PC-9 (cell line): ENCODE results near the gene SLC25A51. TPM values are rescaled to one million over a fixed set of nuclear protein-coding genes. Genes with fewer than 3 reads are reported as not detected.

Experiments
- BruUV-seq: library from RNA; stranded (reverse); fragments of 400-500 nt; replicated peaks from 2 replicates; lab custom pipeline; 2021; lab: Mats Ljungman, UMichigan
- CTCF ChIA-PET: fragments of 300-600 bp; sonication (Branson Sonifier 250); formaldehyde crosslinking; loops from one replicate; lab custom pipeline; 2022; ENCODE audit warnings: antibody characterized with exemption; lab: Charles Lee
- POLR2A ChIA-PET: fragments of 300-600 bp; sonication (Branson Sonifier 250); formaldehyde crosslinking; loops from one replicate; lab custom pipeline; 2022; ENCODE audit warnings: antibody characterized with exemption; ENCODE audit not compliant: unreplicated experiment; lab: Charles Lee
- DNase-seq, 2 experiments: peaks; one replicate each; pipeline versions ENCODE4 v3.0.0 to v3.0.0-alpha.2; 2015 to 2022; ENCODE audit warnings: mixed read lengths in 1 of 2
- H2AFZ ChIP-seq: fragments of 200-600 bp; sonication (generic); 2 replicates; pipeline ENCODE4 v1.8.1; 2017; ENCODE audit warnings: antibody characterized with exemption
- H3F3A ChIP-seq: fragments of 200-600 bp; sonication (generic); 2 replicates; pipeline ENCODE4 v1.8.1; 2017; ENCODE audit warnings: antibody characterized with exemption, mild to moderate bottlenecking, low read depth; ENCODE audit not compliant: insufficient read depth
- H3K27ac ChIP-seq: fragments of 200-600 bp; sonication (generic); 2 replicates; pipeline ENCODE4 v1.6.1; 2016; ENCODE audit warnings: mixed run types
- H3K27me3 ChIP-seq: fragments of 200-600 bp; sonication (generic); 2 replicates; pipeline ENCODE4 v1.6.1; 2016; ENCODE audit warnings: low read depth, mixed run types; ENCODE audit not compliant: insufficient read depth
- H3K36me3 ChIP-seq: fragments of 200-600 bp; sonication (generic); 2 replicates; pipeline ENCODE4 v1.6.1; 2016; ENCODE audit warnings: low read depth, mixed run types
- H3K4me1 ChIP-seq: fragments of 200-600 bp; sonication (generic); replicated peaks from 2 replicates; pipeline ENCODE4 v1.6.1; 2016; ENCODE audit warnings: mixed run types; ENCODE audit not compliant: insufficient read depth
- H3K4me2 ChIP-seq: fragments of 200-600 bp; sonication (generic); 2 replicates; pipeline ENCODE4 v1.6.1; 2017; ENCODE audit warnings: mixed run types
- H3K4me3 ChIP-seq: fragments of 200-600 bp; sonication (generic); 2 replicates; pipeline ENCODE4 v1.6.1; 2016; ENCODE audit warnings: mixed run types
- H3K79me2 ChIP-seq: fragments of 200-600 bp; sonication (generic); 2 replicates; pipeline ENCODE4 v1.6.1; 2017; ENCODE audit warnings: low read depth, mixed run types
- H3K9me2 ChIP-seq: fragments of 200-600 bp; sonication (generic); 2 replicates; pipeline ENCODE4 v1.8.1; 2017; ENCODE audit warnings: mild to moderate bottlenecking; ENCODE audit not compliant: insufficient read depth
- H3K9me3 ChIP-seq: fragments of 200-600 bp; sonication (generic); 2 replicates; pipeline ENCODE4 v1.8.1; 2016; ENCODE audit warnings: low read depth; ENCODE audit not compliant: insufficient read depth
- H4K20me1 ChIP-seq: fragments of 200-600 bp; sonication (generic); 2 replicates; pipeline ENCODE4 v1.8.1; 2017; ENCODE audit not compliant: insufficient read depth
- EZH2 ChIP-seq: fragments of 200-600 bp; sonication (generic); IDR thresholded peaks from 2 replicates; pipeline ENCODE4 v1.8.0; 2017; ENCODE audit warnings: antibody characterized with exemption, low read depth
- intact Hi-C: fragments of 100-400 bp; cut with micrococcal nuclease; formaldehyde crosslinking; loops from one replicate; pipeline ENCODE4 v1.10.0; 2022; ENCODE audit not compliant: unreplicated experiment
- total RNA-seq: library from RNA; stranded (reverse); gene quantifications from 2 replicates; pipeline ENCODE4 v1.2.3, GENCODE V29; 2021
- TF ChIP-seq, protein P1 (sequence below): fragments of 200-600 bp; sonication (generic); conservative IDR thresholded peaks from 2 replicates; pipeline ENCODE4 v1.6.1; 2017; ENCODE audit warnings: mixed run types, antibody characterized with exemption, mild to moderate bottlenecking, moderate library complexity

SLC25A51 gene
- total RNA-seq, 1 experiment from 2014 or later, result 14.9 TPM

DNA sequence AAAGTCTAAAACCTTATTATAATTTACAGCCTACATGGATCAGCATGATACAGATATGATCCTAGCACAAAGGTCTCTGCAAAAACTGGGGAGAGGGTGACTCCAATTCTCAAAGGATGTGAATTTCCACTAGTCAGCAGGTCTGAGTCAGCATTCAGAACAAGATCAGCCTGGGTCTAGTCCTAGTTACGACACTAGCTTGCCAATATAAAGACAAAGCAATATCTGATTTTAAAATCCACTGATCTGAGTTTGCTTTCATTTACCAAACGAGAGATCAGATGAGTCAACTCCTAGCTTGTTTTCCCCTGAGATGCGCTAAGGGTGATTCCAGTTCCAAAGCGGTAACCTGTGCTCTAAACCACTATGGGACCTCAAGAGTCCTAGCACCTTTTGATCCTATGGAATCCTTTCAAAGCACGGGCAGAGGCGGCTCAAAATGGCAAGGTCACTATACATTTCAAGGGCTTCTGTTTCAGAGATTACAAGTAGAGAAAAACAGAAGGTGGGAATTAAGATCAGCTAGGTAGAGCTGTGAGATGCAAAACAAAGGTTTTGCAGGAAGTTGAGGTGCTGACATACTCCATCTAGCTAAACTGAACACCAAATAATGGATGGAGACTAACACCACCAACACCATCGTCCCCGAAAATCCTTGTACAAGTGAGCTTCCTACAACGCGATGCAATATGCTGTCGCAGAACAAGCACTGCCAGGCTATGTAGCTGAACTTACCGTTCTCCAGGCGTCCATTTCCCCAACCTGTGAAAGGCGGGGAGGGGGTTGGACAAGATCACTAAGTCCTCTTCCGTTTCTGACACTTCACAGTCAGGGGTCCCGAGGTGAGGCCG is 906 bp downstream of the SLC25A51 start:
- intact Hi-C loops, result loop anchor here (5.0 to 10.0 kb wide), 4 partner anchors 156 to 499 kb away; partner anchors contain the start of gene POLR1E
- H2AFZ ChIP-seq, result peak overlapping the region; percentile 62
- H3K9me2 ChIP-seq, result no peaks in the 10 kb centered on the region
- peak overlapping the region; percentile 42 for H3K27ac ChIP-seq
- no peaks in the 10 kb centered on the region for H3K9me3 ChIP-seq
- ChIA-PET CTCF (interaction anchor here (0.7 kb wide), 1 partner anchor 11 kb away, joined by 3 read pairs; no protein-coding TSS in a partner anchor), POLR2A (no interaction called here)
- peaks cover 22% of the 10 kb centered on the region; the same call in 1 of the 2 replicates for H3K79me2 ChIP-seq
- no peaks in the 10 kb centered on the region; the same call in 1 of the 2 replicates for H4K20me1 ChIP-seq
- H3K4me1 ChIP-seq, result peaks cover 11% of the 10 kb centered on the region
- peak overlapping the region; percentile 95 for H3K4me2 ChIP-seq
- peaks cover 7% of the 10 kb centered on the region; the same call in 1 of the 2 replicates for H3K36me3 ChIP-seq
- DNase-seq, result no peak
- H3K4me3 ChIP-seq, result peak overlapping the region; percentile 76
- H3K27me3 ChIP-seq, result no peaks in the 10 kb centered on the region
- no peak for TF ChIP-seq EZH2
- TF ChIP-seq, protein P1, sequence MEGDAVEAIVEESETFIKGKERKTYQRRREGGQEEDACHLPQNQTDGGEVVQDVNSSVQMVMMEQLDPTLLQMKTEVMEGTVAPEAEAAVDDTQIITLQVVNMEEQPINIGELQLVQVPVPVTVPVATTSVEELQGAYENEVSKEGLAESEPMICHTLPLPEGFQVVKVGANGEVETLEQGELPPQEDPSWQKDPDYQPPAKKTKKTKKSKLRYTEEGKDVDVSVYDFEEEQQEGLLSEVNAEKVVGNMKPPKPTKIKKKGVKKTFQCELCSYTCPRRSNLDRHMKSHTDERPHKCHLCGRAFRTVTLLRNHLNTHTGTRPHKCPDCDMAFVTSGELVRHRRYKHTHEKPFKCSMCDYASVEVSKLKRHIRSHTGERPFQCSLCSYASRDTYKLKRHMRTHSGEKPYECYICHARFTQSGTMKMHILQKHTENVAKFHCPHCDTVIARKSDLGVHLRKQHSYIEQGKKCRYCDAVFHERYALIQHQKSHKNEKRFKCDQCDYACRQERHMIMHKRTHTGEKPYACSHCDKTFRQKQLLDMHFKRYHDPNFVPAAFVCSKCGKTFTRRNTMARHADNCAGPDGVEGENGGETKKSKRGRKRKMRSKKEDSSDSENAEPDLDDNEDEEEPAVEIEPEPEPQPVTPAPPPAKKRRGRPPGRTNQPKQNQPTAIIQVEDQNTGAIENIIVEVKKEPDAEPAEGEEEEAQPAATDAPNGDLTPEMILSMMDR, result no peak
- H3F3A ChIP-seq, result peaks cover 9% of the 10 kb centered on the region; the same call in 1 of the 2 replicates
- no TSS peak for BruUV-seq

DNA sequence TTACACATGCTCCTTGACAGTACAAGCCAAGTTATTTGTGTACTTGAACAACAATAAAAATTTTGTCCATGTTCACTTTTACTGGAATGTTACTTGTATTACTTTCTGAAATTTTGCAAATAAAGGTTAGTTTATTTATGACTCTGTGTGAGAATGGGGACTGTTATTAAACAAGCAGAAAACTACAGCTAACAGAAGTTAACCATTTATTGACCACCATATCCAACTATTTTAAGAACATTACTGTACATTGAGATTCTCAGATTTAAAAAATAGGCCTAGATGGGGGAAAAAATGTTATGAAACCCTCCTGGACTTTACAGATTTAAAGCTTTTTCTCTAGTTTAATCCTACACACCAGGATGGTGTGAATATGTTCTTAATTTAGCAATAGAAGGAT is 1.8 kb downstream of the SLC25A51 start:
- peaks cover 7% of the 10 kb centered on the region; the same call in 1 of the 2 replicates for H3K36me3 ChIP-seq
- H3K79me2 ChIP-seq, result peaks cover 22% of the 10 kb centered on the region; the same call in 1 of the 2 replicates
- no peaks in the 10 kb centered on the region for H3K9me3 ChIP-seq
- no peaks in the 10 kb centered on the region for H3K27me3 ChIP-seq
- H3K9me2 ChIP-seq, result no peaks in the 10 kb centered on the region
- H3K27ac ChIP-seq, result no peak overlapping the region
- BruUV-seq, result no TSS peak
- no peak for TF ChIP-seq EZH2
- TF ChIP-seq, protein P1, result no peak
- H3K4me2 ChIP-seq, result peak overlapping the region; percentile 95
- POLR2A ChIA-PET, result no interaction called here
- intact Hi-C loops, result loop anchor here (5.0 to 10.0 kb wide), 4 partner anchors 155 to 500 kb away; partner anchors contain the start of gene POLR1E
- H4K20me1 ChIP-seq, result no peaks in the 10 kb centered on the region; the same call in 1 of the 2 replicates
- CTCF ChIA-PET, result no interaction called here
- peak overlapping the region; percentile 76; the same call in 1 of the 2 replicates for H3K4me3 ChIP-seq
- H3K4me1 ChIP-seq, result peaks cover 11% of the 10 kb centered on the region
- peaks cover 9% of the 10 kb centered on the region; the same call in 1 of the 2 replicates for H3F3A ChIP-seq
- DNase-seq, result no peak
- no peak overlapping the region for H2AFZ ChIP-seq

DNA sequence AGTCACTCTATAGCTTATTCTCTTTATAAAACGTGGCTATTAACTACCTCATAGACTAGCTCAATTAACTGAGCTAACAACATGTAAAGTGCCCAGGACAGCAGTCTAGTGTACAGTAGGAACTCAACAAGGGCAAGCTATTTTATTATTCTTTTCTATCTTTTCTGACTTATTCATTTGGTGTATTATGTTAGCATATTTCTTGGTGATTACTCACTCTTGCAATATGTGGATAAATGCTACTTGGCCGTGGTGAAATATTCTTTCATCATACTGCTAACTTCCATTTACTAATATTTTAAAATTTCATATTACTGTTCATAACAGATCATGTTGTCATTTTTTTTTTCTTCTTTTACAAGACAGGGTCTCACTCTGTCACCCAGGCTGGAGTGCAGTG is 4.9 kb downstream of the SLC25A51 start:
- Histone ChIP-seq H3K36me3 (peaks cover 7% of the 10 kb centered on the region; the same call in 1 of the 2 replicates), H3K4me2 (no peak overlapping the region), H3K79me2 (peaks cover 22% of the 10 kb centered on the region; the same call in 1 of the 2 replicates), H4K20me1 (no peaks in the 10 kb centered on the region; the same call in 1 of the 2 replicates), H3K9me2 (no peaks in the 10 kb centered on the region), H3F3A (peaks cover 9% of the 10 kb centered on the region; the same call in 1 of the 2 replicates), H3K4me3 (no peak overlapping the region), H2AFZ (no peak overlapping the region), H3K27me3 (no peaks in the 10 kb centered on the region), H3K9me3 (no peaks in the 10 kb centered on the region), H3K4me1 (peaks cover 11% of the 10 kb centered on the region), H3K27ac (no peak overlapping the region)
- ChIA-PET CTCF (no interaction called here), POLR2A (no interaction called here)
- TF ChIP-seq, protein P1, result no peak
- TF ChIP-seq EZH2, result no peak
- DNase-seq, result no peak
- intact Hi-C loops, result no loop called here
- BruUV-seq, result no TSS peak
